Immature natural killer cell (primary cell): ENCODE measurements around the gene ALDOA. TPM values are rescaled to one million over a fixed set of nuclear protein-coding genes. Genes with fewer than 3 reads are reported as not detected.

Experiments
- DNase-seq, 3 donors: peaks; one replicate each; pipeline ENCODE4 v3.0.0; 2022; ENCODE audit warnings: mixed read lengths in 1 of 3
- H3K27ac Mint-ChIP-seq, 6 donors: one replicate each; pipeline ENCODE4 v1.8.0; 2020; ENCODE audit warnings: mixed read lengths in 6 of 6, mild to moderate bottlenecking in 5 of 6, inconsistent platforms in 4 of 6, moderate library complexity in 3 of 6
- H3K27me3 Mint-ChIP-seq, 3 donors: one replicate each; pipeline ENCODE4 v1.8.0; 2020 to 2021; ENCODE audit warnings: low read depth in 3 of 3, mild to moderate bottlenecking in 3 of 3, mixed read lengths in 3 of 3, moderate library complexity in 3 of 3, inconsistent platforms in 1 of 3
- H3K36me3 Mint-ChIP-seq, 3 donors: one replicate each; pipeline ENCODE4 v1.8.0; 2020; ENCODE audit warnings: mixed read lengths in 3 of 3, inconsistent platforms in 2 of 3, mild to moderate bottlenecking in 2 of 3
- H3K4me1 Mint-ChIP-seq, 2 donors: one replicate each; pipeline ENCODE4 v1.8.0; 2020; ENCODE audit warnings: inconsistent platforms in 2 of 2, mild to moderate bottlenecking in 2 of 2, mixed read lengths in 2 of 2, moderate library complexity in 1 of 2
- H3K4me3 Mint-ChIP-seq, 5 donors: one replicate each; pipeline ENCODE4 v1.8.0; 2020; ENCODE audit warnings: mild to moderate bottlenecking in 5 of 5, mixed read lengths in 5 of 5, inconsistent platforms in 3 of 5, moderate library complexity in 3 of 5
- H3K9me3 Mint-ChIP-seq, 6 donors: one replicate each; pipeline ENCODE4 v1.8.0; 2020; ENCODE audit warnings: mild to moderate bottlenecking in 6 of 6, mixed read lengths in 6 of 6, inconsistent platforms in 4 of 6, moderate library complexity in 3 of 6
- polyA plus RNA-seq, 3 donors: library from polyadenylated mRNA; unstranded; fragments of 300-500 nt; fragmentation: Illumina TruSeq; gene quantifications; one replicate each; pipeline ENCODE4 v1.2.3, GENCODE V29; 2021

Gene ALDOA
- polyA plus RNA-seq, 3 donors from 2014 or later, result 741 to 1,156 (median 1,018) TPM

DNA sequence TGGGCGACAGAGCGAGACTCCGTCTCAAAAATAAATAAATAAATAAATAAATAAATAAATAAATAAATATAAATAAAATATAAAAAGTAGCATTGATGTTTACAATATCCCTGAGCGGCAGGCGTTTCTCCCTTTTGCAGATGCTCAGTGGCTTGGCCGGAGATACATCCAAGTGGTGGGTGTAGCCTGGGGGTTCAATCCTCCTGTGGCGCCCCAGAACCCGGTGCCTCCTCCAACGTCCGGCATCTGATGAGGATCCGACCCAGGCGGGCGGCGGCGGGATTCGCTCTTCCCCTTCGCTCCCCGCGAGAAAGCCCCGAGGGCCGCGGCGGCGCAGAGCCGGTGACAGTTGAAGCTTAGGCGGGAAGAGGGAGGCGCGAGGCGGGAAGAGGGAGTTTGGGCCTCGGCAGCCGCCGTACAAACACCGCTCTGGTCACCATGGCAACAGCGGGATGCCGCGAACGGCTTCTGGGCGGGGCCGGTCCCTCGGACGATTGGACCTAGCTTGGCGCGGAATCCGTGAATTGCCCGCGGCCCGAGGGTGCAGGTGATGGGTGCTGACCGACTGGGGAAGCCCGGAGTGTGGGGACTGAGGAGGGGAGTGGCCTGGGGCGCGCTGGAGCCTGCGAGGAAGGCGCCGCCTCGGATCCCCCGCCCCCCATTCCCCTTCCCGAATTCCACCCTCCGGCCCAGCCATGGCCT, 12.7 kb upstream of the ALDOA start:
- peak overlapping the region; percentile 80 to 87 (median 85) for H3K4me3 Mint-ChIP-seq
- H3K36me3 Mint-ChIP-seq, result no peaks in the 10 kb centered on the region
- DNase-seq, result peak; percentile 87 to 89 (median 87)
- no peaks in the 10 kb centered on the region for H3K9me3 Mint-ChIP-seq
- peak overlapping the region in 4 of 6 donors; percentile 57 to 77 (median 72) for H3K27ac Mint-ChIP-seq
- peaks cover 0 to 14% of the 10 kb centered on the region in 2 donors for H3K4me1 Mint-ChIP-seq
- peaks cover 4 to 32% (median 9%) of the 10 kb centered on the region in 3 donors for H3K27me3 Mint-ChIP-seq

DNA sequence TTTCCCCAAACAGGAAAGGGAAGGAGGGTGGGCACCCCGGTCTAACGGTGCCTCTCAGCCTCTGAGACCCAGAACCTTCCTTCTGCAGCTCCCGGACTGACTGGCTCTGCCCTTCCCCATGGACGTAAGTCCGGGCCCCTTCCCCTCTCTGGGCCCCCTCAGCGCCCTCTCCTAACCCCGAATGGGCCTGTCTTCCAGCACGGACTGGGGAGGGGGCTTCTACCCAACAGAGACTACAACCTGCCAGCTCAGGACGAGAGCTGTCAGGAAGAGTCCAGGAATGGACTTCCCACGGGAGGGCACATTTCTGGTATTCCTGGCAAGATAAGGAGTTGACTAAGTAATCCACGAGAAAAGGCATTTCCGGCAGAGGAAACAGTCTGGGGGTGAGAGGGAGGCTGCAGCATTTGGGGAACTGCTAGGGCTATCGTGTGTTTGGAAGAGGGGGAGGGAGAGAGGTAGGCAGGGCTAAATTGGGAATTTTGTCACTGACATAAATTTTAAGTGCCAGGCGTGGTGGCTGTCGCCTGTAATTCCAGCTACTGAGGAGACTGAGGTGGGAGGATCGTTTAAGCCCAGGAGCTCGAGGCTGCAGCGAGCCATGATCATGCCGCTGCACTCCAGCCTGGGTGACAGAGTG, 12.1 kb upstream of the ALDOA start:
- no peak for DNase-seq
- Mint-ChIP-seq H3K27me3 (peaks cover 4 to 32% (median 9%) of the 10 kb centered on the region in 3 donors), H3K4me3 (peak overlapping the region; percentile 54 to 74 (median 63)), H3K9me3 (no peaks in the 10 kb centered on the region), H3K4me1 (peaks cover 0 to 14% of the 10 kb centered on the region in 2 donors), H3K36me3 (no peaks in the 10 kb centered on the region), H3K27ac (peak overlapping the region in 3 of 6 donors; percentile 24 to 75 (median 43))

DNA sequence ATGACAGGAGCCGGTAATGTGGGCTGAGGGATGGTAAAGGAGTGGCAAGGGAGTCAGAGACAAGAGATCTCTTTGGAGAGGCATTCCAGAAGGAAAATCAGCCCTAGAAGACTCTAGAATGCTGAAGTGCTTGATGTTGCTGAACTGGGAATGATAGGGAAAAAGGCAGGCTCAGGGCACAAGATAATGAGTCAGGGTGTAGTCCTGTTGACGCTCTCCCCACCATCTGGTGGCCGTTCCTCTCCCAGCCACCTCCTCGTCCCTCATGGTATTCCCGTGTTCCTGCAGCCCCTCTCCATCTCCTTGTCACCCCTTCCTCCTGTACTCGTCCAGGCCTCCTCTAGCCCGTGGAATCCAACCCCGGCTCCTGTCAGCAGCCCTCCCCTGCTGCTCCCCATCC, 11.1 kb upstream of the ALDOA start:
- Mint-ChIP-seq H3K27ac (peak overlapping the region in 1 of 6 donors; percentile 56), H3K9me3 (no peaks in the 10 kb centered on the region), H3K36me3 (no peaks in the 10 kb centered on the region)

DNA sequence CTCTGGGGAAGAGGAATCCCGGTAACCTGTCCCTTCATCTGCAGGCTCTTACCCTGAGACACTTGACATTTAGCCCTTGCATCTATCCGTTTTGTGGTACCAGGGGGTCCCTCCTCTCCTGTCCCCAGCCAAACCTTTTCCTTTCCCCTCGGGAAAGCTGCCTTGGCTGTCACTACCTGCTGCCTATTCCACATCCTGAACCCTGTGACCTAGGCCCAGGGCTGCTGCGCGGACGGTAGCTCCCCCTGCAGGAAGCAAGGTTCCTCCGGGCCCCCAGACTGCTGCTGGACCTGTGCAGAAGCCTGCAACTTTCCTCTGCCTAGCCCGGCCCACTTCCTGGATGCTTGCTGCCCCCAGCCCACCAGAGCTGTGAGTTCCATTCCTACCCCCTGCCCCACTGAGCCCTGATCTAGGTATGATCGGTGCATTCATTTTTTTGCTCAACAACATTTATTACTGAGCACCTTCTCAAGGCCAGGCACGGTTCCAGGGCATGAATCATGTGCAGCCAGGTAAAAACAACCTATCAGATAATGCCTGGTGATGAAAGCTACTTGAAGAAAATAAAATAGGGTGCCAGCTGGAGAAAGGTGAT, 10.5 kb upstream of the ALDOA start:
- no peak for DNase-seq
- Mint-ChIP-seq H3K9me3 (no peaks in the 10 kb centered on the region), H3K4me3 (peak overlapping the region in 3 of 5 donors; percentile 6 to 64 (median 41)), H3K27me3 (peaks cover 4 to 31% (median 9%) of the 10 kb centered on the region in 3 donors), H3K4me1 (peaks cover 0 to 14% of the 10 kb centered on the region in 2 donors), H3K36me3 (no peaks in the 10 kb centered on the region), H3K27ac (no peak overlapping the region)

More for the DNA sequence above, 11.1 kb upstream of the ALDOA start:
- H3K4me3 Mint-ChIP-seq, result peak overlapping the region in 4 of 5 donors; percentile 57 to 73 (median 66)
- DNase-seq, result no peak
- H3K27me3 Mint-ChIP-seq, result peaks cover 4 to 32% (median 9%) of the 10 kb centered on the region in 3 donors
- peaks cover 0 to 14% of the 10 kb centered on the region in 2 donors for H3K4me1 Mint-ChIP-seq

DNA sequence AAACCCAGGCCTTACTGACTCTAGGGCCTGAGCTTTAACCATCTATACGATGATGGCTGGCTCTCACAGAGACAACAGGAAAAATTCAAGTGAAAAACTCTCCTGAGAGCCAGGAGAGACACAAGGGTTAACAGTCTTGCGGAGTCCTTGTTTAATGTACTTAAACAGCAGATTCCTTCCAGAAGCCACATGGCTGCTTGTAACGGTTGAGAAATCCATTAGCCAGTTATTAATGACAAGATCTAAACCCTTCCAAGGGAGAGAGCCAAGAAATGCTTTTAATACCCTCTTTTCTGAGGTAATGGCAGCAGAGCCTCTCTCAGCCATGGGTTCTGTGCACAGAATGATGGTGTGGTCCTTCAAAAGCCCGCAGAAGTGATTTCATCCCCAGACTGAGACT, 5.2 kb upstream of the ALDOA start:
- no peaks in the 10 kb centered on the region for H3K36me3 Mint-ChIP-seq
- peaks cover 6 to 12% (median 10%) of the 10 kb centered on the region in 3 donors for H3K27me3 Mint-ChIP-seq
- H3K27ac Mint-ChIP-seq, result peak overlapping the region in 1 of 6 donors; percentile 63
- no peaks in the 10 kb centered on the region for H3K9me3 Mint-ChIP-seq
- peaks cover 8 to 12% of the 10 kb centered on the region in 2 donors for H3K4me1 Mint-ChIP-seq
- H3K4me3 Mint-ChIP-seq, result no peak overlapping the region
- no peak for DNase-seq

DNA sequence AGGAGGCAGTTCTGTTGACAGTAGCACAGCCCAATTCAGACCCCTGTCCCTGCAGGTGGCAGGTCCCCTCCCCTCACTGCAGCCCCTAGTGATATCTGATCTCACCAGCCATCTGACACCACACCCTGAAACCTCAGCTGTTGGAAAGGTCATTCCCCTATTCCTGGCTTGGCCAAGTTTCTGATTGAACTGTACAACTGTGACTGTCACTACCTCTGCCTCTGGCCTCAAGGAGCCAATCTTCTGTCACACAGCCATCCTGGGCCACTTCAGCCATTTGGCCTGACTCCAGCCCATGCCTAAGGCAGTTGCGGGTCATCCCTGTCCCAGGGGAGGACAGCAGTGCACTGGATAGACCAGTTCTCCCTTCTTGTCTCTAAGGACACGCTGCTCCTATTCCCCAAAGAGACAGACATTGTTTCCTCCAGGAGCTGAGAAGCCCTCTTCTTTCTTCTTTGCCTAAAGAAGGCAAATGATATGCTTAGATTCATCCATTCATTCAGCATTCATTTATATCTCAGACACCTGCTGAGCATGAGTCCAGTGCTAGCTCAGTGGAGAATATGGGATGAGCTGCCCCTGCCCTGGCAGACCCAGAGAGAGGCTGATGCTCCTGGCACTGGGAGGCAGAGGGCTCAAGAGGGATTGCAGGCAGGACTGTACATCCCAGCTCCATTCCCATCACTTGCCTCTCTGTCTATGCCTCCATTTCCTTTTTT, 4.6 kb upstream of the ALDOA start:
- Mint-ChIP-seq H3K36me3 (no peaks in the 10 kb centered on the region), H3K9me3 (no peaks in the 10 kb centered on the region), H3K27ac (peak overlapping the region in 1 of 6 donors; percentile 63), H3K27me3 (peaks cover 6 to 16% (median 13%) of the 10 kb centered on the region in 3 donors), H3K4me1 (peaks cover 8 to 14% of the 10 kb centered on the region in 2 donors), H3K4me3 (no peak overlapping the region)
- DNase-seq, result no peak

DNA sequence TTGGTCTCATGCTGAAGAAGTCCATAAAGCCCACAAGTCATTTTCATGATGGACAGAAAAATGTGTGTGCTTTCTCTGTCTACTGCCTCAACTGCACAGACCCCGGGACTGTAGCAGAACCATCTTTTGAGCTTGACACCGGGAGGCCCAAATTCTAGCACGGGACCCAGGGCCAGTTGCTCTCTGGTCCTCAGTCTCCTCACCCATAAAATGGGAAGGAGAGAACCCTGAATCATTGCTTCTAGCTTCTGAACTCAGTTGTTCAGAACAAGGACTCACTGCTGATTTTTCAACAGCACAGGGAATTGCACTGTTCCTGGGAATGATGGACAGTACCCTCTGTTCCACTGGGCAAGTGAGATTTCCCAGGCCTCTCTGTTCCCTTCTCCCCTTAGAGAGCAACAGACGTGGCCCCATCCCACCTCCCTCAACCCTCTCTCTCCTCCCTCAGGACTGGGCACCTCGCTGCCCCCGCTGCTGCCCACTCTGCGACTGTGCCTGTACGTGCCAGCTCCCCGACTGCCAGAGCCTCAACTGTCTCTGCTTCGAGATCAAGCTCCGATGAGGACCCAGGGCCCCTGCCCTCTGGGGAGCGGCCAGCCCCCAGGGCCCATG, 2.2 kb upstream of the ALDOA start:
- peak overlapping the region; percentile 95 to 100 (median 98) for H3K27ac Mint-ChIP-seq
- peak overlapping the region; percentile 98 to 99 (median 99) for H3K4me3 Mint-ChIP-seq
- H3K4me1 Mint-ChIP-seq, result peaks cover 24 to 32% of the 10 kb centered on the region in 2 donors
- H3K27me3 Mint-ChIP-seq, result peaks cover 6 to 18% (median 13%) of the 10 kb centered on the region in 3 donors
- no peaks in the 10 kb centered on the region for H3K9me3 Mint-ChIP-seq
- H3K36me3 Mint-ChIP-seq, result peaks cover 3 to 10% (median 7%) of the 10 kb centered on the region in 3 donors
- DNase-seq, result no peak

DNA sequence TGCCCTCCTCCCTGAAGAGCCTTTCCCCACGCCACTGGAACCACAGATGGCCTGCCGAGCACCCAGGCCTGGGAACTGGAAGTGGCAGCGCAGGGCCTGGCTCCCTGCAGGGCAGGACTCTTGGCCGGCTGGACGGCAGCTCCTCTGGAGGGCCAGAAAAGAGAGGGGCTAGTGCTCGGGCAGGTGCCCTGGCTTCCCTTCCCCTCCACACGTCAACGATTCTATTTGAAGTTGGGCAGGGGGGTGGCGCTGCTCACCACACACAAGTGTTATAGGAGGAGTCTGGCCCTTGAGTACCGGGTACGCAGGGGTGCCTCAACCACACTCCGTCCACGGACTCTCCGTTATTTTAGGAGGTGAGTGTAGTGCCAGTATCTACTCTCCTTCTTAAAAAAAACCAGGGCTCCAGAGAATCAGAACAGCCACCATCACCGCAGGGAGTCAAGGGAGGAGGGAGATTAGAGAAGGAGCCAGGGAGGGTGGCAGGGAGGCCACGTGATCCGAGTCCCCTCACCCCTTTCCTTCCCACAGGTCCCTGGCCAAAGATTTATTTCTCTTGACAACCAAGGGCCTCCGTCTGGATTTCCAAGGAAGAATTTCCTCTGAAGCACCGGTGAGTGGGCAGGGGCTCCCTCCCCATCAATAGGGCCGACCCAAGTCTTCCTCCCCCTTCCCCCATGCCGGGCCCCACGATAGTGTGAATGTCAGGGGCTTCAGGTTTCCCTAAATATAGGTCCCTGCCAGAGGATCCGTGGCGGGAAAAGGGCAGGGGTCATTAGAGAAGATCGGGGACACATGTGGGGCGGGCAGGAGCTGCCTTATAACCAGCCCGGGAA, 1.4 kb upstream of the ALDOA start:
- Mint-ChIP-seq H3K27ac (peak overlapping the region; percentile 95 to 100 (median 98)), H3K9me3 (no peaks in the 10 kb centered on the region), H3K4me3 (peak overlapping the region; percentile 98 to 99 (median 99)), H3K36me3 (peaks cover 7 to 15% (median 8%) of the 10 kb centered on the region in 3 donors), H3K4me1 (peaks cover 30 to 35% of the 10 kb centered on the region in 2 donors), H3K27me3 (peaks cover 6 to 20% (median 13%) of the 10 kb centered on the region in 3 donors)
- peak; percentile 66 to 71 (median 66) for DNase-seq

DNA sequence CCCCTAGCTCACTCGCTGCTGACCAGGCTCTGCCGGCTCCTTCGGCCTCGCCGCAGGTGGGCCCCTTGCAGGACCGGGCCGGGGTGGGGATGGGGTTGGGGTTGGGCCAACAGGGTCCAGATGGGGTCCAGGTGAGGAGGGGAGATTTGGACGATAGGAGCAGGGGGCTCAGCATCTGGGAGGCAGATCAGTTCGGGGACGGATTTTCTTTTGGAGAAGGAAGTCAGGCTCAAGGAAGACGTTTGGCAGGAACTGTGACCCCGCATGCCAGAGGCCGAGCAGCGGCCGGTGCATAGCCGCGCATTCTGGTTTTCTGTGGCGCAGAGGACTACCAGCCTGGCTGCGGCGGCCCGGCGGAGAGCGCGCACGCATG, 845 bp upstream of the ALDOA start:
- DNase-seq, result no peak
- peaks cover 30 to 38% of the 10 kb centered on the region in 2 donors for H3K4me1 Mint-ChIP-seq
- H3K27me3 Mint-ChIP-seq, result peaks cover 6 to 20% (median 13%) of the 10 kb centered on the region in 3 donors
- H3K36me3 Mint-ChIP-seq, result peaks cover 7 to 15% (median 8%) of the 10 kb centered on the region in 3 donors
- H3K4me3 Mint-ChIP-seq, result peak overlapping the region; percentile 98 to 99 (median 99)
- H3K27ac Mint-ChIP-seq, result peak overlapping the region; percentile 96 to 100 (median 98)
- H3K9me3 Mint-ChIP-seq, result no peaks in the 10 kb centered on the region

DNA sequence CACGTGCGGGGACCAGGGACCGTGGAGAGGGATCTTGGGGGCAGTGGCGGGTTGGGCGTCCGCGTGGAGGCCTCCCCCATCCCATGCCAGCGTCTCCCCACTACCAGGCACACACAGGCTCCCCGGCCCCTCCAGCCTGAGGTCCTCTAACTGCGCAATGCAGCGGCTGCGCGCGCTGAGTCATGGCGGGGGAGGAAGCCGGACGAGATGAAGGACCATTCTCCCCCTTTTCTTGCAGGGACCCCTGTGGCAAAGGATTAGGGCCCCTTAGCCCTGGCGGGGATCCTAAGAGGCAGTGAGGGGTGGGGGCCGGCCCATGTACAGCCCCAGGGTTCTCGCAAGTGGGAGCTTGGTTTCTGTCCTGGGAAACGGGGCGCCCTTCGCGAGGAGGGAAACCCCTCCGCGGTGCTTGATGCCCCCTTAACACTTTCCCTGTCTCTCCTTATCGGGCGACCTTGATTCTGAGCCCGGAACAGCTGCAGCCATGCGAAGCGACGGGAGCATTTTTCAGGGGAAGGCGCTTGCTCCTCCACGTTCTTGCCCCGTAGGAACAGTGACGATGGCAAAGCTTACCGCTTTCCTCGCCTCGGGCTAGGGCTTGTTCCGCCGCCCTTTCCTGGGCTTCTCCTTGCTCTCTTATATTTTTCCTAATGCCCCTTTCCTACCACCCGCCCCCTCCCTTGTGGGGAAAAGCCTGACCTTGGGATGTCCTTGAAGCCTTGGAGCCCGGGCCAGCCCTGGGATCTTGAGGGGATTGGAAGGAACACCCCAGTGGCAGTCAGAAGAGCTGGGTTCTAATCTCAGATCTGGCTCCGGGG, 592 bp downstream of the ALDOA start:
- Mint-ChIP-seq H3K4me1 (peaks cover 30 to 38% of the 10 kb centered on the region in 2 donors), H3K27me3 (peaks cover 6 to 20% (median 13%) of the 10 kb centered on the region in 3 donors), H3K36me3 (peaks cover 7 to 21% (median 8%) of the 10 kb centered on the region in 3 donors), H3K4me3 (peak overlapping the region; percentile 98 to 99 (median 99)), H3K9me3 (no peaks in the 10 kb centered on the region), H3K27ac (peak overlapping the region; percentile 96 to 99 (median 98))
- DNase-seq, result no peak

DNA sequence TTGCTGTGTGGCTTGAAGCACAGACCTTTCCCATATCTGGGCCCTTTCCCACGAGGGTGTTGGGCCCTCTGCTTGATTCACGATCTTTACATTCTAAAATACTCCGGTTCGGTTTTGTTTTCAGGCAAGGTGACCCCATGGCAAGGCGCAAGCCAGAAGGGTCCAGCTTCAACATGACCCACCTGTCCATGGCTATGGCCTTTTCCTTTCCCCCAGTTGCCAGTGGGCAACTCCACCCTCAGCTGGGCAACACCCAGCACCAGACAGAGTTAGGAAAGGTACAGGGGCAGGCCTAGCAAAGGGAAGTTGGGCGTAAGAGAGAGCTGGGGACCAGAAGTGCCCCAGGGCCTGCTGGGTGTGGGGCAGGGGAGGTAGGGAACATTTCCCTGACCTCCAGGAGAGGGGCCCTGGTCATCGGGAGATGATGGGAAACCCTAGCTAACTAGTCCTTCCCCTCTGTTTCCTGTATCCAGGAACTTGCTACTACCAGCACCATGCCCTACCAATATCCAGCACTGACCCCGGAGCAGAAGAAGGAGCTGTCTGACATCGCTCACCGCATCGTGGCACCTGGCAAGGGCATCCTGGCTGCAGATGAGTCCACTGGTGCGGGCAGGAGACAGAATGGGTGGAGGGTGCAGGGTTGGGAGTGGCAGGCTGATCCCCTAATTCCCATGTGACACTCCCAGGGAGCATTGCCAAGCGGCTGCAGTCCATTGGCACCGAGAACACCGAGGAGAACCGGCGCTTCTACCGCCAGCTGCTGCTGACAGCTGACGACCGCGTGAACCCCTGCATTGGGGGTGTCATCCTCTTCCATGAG, 1.4 kb downstream of the ALDOA start:
- DNase-seq, result peak in 1 of 3 donors; percentile 29
- H3K27ac Mint-ChIP-seq, result peak overlapping the region; percentile 96 to 99 (median 98)
- H3K9me3 Mint-ChIP-seq, result no peaks in the 10 kb centered on the region
- peaks cover 6 to 20% (median 13%) of the 10 kb centered on the region in 3 donors for H3K27me3 Mint-ChIP-seq
- peak overlapping the region; percentile 98 to 99 (median 99) for H3K4me3 Mint-ChIP-seq
- H3K36me3 Mint-ChIP-seq, result peaks cover 7 to 26% (median 10%) of the 10 kb centered on the region in 3 donors
- peaks cover 30 to 38% of the 10 kb centered on the region in 2 donors for H3K4me1 Mint-ChIP-seq
